Right lobe of liver (tissue), 4 donors: Measurements from ENCODE around the gene NR3C2.

Experiments
- POLR2A ChIP-seq: fragments of 450-650 bp; IDR thresholded peaks from one replicate; pipeline ENCODE4 v1.6.1; 2017; ENCODE audit warnings: antibody characterized with exemption, mild to moderate bottlenecking
- TF ChIP-seq, protein P1 (sequence below), 4 donors: fragments of 200-600 bp in 3 of 4; fragments of 450-650 bp in 1 of 4; IDR thresholded peaks; one replicate each; pipeline versions ENCODE4 v1.5.1 to v1.8.0; 2016 to 2022; ENCODE audit warnings: antibody characterized with exemption in 4 of 4, mild to moderate bottlenecking in 2 of 4
- donor health status: DM: no; HTN: no; CAD: no.
- donor health status: DM: no; HTN: no; CAD: no.
- donor health status: DM: no; HTN: yes; CAD: no.

DNA sequence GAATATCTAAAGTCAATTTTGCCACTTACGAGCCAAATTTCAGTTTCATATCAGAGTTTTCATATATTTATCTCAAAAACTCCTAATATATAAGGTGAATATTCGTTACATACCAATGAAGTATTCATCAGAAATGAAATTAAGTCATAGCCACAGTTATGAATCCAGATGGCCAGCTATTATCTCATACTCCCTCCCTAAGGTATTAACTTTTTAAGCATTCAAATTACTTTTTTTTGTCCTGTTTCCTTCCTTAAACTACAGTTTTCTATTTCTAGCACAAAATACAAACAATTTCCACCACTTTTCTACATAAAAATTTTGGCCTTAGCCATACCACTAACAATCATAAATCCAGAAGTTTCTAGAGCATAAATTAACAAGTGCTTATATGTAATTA, 13.0 kb downstream of the NR3C2 start:
- TF ChIP-seq, protein P1, sequence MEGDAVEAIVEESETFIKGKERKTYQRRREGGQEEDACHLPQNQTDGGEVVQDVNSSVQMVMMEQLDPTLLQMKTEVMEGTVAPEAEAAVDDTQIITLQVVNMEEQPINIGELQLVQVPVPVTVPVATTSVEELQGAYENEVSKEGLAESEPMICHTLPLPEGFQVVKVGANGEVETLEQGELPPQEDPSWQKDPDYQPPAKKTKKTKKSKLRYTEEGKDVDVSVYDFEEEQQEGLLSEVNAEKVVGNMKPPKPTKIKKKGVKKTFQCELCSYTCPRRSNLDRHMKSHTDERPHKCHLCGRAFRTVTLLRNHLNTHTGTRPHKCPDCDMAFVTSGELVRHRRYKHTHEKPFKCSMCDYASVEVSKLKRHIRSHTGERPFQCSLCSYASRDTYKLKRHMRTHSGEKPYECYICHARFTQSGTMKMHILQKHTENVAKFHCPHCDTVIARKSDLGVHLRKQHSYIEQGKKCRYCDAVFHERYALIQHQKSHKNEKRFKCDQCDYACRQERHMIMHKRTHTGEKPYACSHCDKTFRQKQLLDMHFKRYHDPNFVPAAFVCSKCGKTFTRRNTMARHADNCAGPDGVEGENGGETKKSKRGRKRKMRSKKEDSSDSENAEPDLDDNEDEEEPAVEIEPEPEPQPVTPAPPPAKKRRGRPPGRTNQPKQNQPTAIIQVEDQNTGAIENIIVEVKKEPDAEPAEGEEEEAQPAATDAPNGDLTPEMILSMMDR (IDR thresholded peaks at IDR 0.05): no peak
- TF ChIP-seq POLR2A: no peak
